Measurements from ENCODE around the gene GRK5.
A peak's percentile ranks its signal among the peaks of the same experiment; 100 is the strongest.

GRK5 gene

DNA sequence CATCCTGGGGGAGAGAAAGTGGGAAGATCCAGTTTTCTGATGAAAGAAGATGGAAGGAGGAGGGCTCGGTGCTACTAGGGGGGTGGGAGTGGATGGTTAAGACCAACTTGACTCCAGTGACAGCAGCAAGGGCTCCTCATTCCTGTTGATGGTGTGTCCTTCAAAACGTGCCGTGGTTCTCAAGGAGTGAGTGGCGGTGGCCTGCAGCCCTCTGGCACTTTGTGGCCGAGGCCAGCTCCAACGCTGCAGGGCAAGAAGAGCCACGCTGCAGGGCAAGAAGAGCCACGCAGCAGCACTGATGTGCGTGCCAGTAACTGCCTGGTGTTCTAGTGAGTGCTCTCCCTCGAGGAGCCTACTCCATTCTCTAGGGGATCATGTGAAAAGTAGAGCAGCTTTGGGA, 72.1 kb downstream of the GRK5 start:
- no peak for DNase-seq

DNA sequence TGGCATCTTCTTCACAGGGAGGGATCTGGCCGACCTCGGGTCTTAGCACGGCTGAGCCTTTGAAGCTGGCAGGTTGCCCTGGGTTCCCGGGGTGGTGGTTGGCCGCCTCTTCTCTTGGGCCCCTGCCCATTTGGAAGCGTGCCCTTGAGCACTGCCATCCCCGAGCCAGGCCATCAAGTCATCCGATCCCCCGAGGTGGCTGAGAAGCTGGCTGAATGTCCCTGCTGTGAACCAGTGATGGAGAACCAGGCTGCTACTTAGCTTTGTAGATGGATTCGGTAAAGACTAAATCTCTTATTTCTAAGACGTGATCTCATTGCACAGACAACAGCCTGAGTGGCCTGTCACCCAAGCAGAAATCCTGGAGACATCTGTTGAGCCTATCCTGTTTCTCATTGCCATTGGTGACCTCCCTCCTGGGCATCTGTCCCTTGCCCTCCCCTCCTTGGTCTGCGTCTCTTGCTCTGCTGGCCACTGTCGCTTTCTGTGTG, 74.3 kb downstream of the GRK5 start:
- no peak for DNase-seq

DNA sequence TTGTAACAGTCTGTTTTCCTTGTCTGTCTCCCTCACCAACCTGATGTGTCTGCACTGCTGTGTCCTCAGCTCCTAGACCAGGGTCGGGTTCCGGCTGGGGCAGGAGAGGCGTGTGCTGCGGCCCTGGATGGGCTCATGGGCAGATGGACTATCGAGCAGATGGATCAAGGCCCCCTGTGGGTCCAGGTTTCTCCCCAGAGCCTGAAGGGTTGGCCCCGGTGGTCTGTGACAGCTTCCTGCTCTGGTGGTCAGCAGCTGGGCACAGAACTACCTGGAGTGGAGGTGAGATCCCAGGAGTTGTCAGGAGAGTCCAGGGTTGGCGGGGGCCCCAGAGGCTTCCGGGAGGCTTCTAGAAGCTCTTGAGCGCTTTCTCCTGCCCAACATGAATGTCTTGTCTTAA, 75.1 kb downstream of the GRK5 start:
- no peak for DNase-seq

DNA sequence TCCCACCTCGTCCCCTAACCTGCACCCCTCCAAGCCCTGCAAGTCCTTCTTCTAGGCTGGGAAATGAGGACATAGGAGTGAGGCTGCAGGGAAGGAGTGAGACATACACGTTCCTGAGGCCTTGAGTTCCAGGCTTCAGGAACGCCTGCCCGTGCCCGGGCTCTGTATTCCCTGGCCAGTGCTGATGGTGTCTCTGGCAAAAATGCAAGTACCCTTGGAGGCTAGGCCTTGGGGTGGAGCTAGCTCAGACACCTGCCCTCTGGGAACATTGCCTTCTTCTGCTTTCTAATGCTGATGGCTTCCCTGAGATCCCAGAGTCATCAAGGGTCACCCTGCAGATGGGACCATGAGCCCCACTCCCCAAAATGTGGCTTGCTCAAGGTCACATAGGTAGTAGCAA, 76.0 kb downstream of the GRK5 start:
- no peak for DNase-seq

DNA sequence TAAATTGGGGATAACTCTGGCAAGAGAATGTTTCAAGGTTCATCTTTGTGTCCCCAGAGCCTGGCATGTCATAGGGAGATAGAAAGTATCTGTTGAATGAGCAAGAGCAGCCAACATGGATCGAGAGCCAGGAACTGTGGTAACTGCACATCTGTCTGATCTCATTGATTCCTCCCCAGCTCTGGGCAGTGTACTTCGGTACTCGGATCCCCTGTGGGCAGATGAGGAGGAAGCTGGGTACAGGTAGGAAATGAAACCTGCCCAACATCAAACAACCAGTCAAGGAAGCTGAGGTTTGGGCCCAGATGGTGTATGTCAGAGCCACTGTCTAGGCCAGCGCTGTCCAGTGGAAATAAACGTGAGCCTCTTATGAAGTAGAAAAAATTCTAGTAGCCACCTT, 76.4 kb downstream of the GRK5 start:
- no peak for DNase-seq

DNA sequence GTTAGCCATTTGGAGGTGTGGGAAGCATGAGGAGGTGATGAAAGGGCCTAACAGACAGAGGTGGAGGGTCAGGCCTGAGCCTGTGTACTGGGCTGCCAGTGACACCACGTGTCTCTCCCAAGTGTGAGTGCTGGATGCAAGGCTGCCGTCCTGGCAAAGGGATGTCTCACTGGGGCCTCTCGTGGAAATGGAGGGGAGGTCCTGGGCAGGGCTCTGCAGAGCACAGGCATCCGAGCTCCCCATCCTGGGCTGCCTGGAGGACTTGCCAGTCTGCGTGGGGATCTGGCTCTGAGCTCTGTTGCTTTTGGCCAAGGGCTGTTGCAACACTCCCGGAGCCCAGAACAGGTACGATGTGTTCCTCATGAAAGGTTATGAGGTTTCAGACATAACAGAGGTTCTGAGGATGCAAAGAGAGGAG, 77.3 kb downstream of the GRK5 start:
- DNase-seq: no peak

DNA sequence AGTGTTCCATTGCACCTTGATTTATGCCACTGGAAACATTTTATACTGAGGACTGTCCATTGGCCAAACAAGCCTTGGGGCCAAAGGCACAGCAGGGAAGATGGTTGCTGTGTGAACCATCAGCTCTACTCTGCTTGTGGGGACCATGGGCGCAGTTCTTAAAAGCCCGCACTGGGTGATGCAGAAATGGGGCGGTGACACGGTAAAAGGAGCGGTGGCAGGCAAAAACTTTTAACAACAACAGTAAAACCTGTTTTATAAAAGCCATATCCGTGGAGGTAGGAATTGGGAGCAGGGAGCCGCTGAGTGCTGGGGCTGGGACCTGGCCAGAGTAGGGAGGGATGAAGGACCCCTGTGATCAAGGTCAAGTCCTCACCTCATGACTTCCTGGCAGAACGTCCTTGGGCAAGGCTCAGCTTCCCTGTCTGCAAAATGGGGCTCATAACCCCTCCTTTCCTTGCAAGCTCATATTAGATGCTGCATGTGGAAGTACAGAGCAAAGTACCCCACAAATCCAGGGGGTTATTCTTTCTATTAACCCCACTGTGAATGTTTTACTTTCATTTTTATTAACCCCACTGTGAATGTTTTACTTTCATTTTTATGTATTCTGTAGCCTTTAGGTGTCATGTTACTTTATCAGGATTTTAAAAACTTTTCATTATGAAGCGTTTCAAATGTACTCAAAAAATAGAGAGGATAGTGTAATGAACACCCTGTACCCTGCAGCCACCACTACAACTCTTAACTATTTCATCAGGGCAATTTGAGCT, 78.3 kb downstream of the GRK5 start:
- DNase-seq: no peak

DNA sequence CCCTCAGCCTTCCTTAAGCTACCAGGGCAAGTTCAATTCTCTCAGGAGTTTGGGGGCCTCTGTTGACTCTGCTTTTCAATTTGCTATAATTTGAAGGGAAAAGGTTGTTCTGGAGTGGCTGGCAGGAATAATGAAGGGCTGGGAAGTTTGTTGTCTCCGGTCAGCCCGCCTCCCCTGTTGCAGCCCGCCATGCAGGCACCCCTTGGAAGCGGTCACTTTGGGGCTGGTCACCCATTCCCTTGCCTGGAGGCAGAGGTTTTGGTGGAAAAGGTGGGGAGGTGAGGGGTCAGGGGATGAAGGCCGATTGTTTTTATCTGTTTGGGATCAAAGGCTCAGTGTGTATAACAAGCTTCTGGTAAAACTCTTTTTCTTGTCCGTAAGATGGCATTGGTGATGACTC, 79.1 kb downstream of the GRK5 start:
- DNase-seq: no peak

DNA sequence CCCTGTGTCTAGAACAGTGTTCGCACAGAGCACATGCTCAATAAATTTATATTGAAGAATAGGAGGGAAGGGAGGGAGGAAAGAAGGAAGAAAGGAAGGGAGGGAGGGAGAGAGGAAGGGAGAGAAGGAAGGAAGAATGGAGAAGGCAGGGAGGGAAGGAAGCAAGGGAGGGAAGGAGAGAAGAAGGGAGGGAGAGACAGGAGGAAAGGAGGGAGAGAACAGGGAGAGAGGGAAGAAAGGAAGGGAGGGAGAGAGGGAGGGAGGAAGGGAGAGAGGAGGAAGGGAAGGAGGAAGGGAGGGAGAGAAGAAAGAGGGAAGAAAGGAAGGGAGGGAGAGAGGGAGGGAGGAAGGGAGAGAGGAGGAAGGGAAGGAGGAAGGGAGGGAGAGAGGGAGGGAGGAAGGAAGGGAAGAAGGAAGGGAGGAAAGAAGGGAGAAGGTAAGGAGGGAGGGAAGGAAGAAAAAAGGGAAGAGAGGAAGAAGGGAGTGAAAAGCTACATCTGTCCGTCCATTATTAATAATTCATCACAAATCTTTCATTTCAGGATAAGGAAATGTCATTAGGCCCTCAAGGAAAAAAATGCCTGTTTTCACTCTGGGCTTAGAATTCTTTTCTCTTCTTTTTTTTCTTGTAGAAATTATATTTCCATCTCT, 79.7 kb downstream of the GRK5 start:
- no peak for DNase-seq

DNA sequence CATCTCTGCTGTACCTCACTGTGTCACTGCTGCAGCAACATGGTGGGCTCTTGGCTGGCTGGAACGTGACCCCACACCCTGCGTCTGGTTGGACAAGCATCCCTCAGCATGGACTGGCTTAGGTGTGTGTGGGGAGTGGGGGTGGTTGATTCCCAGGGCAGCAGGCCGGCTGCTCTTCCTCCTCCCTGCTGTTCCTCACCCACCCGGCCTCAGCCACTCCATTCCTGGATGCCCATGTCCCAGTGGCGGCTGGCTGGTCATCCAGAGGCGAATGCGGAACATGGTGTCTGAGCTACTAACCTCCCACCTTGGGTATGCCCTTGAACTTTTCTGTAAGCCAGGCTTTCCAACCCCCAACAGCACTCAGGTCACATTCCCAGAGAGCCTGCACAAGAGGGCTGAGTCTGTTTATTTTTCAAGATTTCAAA, 81.2 kb downstream of the GRK5 start:
- no peak for DNase-seq

DNA sequence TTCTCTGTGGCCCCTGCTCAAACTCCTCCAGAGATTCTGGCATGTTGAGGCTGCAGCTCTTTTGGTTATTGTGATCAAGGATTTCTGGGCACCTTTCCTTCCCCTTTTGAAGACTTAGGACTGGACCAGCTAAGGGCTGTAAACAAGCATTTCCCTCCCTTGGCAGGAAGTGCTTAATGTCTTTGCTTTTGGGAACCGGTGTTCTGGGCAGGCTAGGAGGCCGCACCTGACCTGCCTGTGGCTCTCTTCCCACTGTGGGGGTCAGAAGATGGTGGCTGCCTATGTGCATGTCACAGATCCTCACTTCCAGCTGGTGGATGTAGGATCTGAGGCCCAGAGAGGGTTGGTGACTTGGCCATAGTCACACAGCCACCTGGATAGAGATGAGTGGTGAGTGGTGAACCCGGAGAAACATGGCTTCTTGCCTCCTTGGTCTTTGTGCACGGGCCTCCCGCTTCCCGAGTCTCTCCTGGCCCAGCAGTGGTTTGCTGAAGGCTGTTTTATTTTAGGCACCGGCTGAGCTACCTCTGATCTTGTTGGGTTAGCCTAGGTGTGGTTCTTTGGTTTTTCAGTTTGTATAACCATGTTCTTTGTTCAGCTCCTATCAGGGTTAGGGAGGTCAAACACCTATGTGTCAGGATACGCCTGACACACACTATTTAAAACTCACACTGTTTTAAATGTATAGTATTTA, 82.0 kb downstream of the GRK5 start:
- DNase-seq: no peak

DNA sequence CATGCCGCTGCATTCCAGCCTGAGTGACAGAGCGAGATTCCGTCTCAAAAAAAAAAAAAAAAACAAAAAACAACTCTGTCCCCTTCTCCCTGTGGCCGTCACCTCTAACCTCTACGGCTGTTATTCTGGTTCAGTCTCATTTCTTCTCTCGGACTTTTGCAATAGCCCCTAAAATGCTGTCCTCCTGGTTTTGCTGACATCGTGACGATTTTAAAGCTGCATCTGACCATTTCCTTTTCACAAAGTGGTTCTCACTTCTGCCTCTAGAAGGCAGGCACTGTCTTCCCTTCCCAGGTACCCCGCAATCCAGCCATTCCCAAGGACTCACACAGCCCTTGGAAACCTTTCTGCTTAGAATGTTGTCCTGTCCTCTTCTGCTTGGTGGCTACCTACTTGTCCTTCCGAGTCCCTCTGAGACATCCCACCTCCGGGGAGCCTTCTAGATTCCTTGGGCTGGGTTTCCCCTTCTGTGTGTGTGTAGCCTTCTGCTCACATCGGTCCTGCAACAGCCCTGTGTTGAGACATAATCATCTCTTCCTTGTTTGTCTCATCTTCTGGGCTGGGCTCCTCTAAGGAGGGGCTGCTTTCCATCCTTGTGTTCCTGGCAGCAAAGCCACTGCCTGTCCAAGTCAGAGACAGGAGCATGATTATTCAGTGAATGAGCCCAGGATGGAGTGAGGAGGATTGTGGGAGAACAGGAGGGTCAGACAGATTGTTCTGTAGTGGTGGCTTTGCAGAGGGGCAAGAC, 83.1 kb downstream of the GRK5 start:
- no peak for DNase-seq

DNA sequence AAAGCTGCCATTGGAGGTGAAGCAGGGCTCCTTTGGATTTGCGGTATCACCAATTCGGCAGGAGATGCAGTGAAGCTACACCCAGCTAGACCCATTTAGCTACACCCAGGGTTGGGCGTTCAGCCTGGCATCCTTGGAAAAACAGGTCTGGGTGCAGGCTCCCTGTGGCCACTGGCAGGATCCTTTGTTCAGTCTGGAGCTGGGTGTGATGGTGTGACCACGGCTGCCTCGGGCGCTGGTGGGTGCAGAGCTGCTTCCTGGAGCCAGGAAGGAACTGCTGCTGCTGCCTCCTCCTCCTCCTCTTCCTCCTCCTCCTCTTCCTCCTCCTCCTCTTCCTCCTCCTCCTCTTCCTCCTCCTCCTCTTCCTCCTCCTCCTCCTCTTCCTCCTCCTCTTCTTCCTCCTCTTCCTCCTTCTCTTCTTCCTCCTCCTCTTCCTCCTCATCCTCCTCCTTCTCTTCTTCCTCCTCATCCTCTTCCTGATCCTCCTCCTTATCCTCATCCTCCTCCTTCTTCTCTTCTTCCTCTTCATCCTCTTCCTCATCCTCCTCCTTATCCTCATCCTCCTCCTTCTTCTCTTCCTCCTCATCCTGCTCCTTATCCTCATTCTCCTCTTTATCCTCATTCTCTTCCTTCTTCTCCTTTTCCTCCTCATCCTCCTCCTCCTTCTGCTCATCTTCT, 84.0 kb downstream of the GRK5 start:
- no peak for DNase-seq

DNA sequence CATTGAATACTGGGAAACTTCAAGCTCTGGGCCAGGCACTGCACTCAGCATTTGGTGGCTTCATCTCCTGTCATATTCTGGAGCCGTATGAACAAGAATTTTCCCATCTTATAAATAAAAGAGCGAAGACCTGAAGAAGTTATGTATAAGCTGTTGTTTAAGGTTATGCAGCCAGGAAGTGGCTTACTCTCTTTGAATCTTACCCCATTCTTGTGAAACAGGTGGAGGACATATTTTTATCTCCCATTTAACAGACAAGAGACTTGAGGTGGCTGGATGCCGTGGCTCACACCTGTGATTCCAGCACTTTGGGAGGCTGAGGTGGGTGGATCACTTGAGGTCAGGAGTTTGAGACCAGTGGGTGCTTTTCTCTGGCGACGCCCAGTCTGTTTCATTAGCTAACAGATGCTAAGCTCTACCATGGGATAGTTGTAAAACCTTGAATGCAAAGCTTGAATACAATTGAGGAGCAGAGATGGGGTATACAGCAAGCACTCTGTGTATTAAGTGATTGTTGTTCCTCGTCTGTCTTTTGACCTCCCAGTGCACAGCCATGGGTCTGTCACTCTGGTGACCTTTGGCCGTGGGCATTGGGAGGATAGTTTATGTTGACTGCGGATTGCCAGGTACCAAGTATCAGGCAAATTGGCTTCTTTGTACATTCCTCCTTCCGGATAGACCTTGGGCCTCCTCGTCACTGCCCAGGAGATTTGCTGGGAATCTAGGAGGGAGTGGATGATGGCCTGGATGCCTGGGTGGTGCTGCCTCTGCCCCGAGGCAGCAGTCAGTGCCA, 85.8 kb downstream of the GRK5 start:
- DNase-seq: no peak

DNA sequence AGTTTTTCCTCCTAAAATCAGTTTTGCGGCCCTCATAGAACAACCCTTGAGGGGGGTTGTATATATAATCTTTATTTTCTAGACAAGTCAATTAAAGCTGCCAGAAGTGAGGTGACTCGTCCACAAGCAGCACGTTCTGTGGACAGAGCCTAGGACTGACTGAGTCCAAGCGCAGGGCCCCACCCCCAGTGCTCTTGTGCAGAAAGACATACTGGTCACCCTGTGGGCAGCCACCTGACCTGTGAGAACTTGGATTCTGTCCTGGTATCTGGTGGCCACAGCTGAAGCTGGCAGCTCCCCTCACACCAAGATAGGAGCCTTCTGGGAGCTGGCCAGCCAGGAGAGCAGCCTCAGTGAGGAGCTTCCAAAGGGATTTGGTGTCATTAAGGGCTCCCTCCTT, 89.3 kb downstream of the GRK5 start:
- DNase-seq: no peak

DNA sequence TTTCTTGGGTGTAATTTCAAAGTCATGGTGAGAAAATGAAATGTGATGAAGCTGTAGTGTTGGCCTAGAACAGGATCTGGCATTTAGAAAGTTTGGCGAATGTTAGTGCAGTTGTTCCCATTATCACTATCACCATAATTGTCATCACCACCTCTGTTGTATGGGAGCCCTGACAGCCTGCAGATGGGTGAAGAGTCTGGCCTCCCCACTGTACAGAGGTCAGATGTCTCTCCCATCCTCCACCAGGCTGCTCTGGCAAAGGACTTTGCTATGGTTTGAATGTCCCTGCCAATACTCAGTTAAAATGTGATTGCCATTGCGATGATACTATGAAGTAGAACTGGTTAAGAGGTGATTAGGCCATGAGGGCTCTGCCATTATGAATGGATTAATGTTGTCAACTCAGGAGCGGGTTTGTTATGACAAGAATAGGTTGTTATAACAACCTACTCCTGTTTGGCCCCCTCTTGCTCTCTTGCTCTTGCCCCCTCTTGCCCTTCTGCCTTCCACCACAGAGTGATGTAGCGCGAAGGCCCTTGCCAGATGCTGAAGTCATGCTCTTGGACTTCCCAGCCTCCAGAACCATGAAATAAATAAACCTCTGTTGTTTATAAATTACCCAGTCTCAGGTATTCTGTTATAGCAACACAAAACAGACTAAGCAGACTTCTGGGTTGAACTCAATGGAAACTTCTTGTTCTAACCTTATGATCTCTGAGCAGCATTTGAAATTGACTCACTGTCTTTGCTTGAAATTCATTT, 90.0 kb downstream of the GRK5 start:
- DNase-seq: no peak

DNA sequence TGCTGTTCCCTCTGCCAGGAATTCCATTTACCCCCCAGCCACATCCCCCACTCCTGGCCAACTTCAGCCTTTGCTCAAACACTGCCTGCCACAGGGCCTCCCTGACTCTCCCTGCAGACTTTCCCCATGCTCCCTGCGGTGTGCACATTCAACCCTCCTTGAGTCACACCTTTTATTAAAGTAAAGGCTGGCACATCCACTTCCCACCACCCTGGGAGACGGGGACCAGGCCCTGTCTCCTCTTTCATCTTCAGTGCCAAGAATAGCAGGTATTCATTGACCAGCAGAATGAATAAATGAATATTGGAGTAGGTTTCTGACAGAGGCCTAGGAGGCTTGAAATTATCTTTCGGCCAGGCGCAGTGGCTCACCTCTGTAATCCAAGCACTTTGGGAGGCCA, 91.4 kb downstream of the GRK5 start:
- no peak for DNase-seq

DNA sequence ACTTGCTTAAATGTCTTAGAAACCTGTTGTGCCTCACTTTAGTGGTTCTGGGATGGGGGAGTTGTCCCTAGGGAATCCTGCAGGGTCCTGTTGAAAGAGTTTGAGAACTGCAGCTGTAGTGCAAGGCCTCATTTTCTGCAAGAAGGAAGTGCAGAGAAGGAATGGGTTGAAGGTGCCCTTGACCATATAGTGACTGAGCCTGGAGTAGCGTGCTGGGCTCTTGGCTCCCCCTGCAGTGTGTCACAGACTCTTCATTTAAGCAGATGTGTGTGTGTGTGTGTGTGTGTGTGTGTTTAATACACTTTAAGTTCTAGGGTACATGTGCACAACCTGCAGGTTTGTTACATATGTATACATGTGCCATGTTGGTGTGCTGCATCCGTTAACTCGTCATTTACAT, 92.2 kb downstream of the GRK5 start:
- DNase-seq: no peak

DNA sequence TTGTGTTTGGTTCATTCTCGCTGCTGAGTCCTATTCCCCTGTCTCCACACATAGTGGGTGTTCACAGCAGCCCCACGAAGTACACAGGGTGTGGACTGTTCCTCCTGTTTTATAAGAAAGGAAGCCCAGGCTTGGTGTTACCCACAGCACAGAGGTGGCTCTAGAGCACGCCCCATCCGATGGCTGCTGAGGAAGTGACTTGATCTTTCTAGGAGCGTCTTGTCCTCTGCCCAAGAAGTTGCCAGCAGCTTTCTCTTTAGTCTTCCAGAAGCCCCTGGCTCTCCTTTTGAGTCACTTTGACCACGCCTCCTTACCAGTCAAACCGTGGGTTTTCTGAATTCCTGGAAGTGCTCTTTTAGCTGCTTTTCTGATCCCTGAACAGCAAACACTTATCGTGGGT, 94.0 kb downstream of the GRK5 start:
- DNase-seq: peak; percentile 14

DNA sequence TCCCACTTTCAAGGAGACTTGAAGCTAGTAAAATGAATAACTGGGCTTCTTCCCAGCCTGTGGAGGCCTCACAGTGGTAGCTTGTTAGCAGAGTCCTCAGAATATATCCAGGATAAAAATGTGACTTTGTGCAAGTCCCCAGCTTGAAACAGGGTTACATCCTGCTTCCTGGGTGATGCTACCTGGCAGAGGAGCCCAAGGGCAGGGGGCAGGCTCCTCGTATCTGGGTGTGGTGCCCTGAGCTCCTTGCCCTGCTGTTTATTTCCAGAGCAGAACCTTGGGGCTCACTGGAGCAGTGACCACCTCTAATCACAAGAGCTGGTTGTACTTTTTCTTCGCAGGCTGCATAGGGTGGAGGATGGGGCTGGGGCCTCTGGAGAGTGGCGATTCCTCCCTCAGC, 94.8 kb downstream of the GRK5 start:
- DNase-seq: no peak

Data from effector CD8-positive, alpha-beta T cell (primary cell).